ENCODE data around the gene DIPK1B.

The DIPK1B gene

DNA sequence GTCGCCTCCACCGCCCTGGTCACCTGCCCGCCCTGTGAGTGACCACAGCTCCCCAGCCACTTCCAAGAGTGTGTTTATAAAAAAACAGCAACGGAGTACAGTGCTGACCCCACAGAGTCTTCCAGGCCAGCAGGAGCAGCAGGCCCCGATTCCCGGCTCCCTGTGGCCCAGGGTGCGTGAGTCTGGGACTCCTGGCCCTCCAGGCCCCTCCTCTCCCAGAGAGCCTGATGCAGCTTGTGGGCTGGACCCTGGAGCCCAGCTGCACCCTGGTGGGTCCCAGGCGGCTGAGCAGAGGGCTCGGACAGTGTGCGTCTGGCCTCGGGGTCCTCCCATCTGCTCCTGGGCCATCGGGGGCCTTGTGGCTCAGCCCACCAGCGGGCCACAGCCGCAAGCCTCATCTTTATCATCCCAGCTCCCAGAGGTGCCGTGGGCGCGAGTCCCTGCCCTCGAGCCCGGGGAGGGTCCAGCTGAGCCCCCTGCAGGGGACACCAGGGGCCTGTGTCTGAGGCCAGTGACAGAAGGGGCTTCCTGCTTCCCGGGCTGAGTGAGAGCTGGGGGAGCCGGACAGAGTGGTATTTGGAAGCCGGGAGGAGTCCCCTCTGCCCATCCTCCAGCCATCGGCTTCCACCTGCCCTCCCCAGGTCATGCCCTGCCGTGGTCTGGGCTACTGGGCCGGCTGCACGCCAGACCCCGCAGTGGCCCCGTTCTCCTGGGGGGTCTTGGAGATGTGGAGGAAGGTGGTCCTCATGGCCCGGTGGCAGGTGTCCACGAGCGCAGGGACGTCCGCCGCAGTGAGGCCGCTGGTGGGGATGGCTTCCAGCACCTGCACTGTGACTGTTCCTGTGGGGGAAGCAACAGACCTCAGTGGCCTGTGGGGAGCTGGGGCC lies 39.0 kb upstream of the DIPK1B start:
- DNase-seq = no peak

DNA sequence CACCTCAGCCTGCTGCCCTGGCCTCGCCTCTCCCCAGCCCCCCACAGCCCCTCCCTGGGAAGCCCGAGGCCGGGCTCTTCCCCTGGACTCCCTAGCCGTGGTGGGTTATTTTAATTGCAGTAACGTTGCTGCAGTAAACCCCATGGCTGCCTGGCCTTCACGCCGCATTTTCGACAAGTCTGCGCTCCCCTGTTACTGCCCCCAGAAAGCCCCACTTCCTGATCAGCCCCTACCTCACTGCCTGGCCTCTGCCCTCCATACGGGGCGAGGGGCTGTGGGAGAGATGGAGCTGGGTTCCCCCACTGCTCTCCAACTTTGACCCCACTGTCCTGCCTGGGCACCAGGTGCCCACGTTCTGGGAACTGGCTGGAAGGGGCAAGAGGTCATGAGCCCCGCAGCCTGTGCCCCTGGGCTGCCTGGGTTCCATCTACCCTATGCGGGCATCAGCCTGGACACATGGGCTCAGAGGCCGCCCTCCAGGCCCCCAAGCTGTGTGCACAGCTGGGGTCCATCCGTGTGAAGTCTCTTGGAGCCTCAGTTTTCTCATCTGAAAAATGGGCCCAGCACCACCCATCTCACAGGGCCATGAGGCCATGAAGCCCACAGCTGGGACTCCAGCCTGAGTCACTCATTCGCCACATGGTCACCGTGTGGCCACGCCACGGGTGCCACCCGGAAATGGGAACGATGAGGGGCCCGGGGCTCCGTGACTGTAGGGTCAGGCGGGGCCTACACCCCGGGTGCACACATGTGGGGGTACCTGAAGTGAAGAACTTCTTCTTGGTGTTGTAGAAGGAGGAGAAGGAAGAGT lies 38.2 kb upstream of the DIPK1B start:
- DNase-seq = no peak

DNA sequence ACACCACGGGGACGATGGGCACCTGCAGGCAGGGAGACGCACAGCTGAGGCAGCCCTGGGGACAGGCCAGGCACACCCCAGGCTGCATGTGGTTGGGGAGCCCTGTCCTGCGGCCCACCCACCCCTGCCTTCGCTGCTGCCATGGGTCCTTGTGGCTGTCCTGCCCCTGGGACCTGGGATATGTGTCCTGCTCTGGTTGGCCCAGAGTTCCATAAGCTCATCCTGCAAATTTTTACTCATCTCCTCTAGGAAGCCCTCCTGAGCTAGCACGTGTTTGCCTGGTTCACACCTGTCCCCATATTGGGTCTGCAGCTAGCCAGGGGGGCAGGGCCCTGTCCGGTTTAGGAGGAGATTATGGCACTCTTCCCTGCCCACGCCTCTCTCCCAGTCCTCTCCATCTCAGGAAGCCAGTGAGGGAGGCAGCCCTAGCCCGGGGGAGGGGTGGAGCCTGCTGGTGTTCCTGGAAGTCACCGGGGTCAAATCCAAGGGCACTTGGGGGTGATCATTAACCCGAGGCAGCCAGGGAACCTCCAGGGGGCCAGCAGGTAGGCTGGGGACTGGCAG lies 37.5 kb upstream of the DIPK1B start:
- DNase-seq = no peak

DNA sequence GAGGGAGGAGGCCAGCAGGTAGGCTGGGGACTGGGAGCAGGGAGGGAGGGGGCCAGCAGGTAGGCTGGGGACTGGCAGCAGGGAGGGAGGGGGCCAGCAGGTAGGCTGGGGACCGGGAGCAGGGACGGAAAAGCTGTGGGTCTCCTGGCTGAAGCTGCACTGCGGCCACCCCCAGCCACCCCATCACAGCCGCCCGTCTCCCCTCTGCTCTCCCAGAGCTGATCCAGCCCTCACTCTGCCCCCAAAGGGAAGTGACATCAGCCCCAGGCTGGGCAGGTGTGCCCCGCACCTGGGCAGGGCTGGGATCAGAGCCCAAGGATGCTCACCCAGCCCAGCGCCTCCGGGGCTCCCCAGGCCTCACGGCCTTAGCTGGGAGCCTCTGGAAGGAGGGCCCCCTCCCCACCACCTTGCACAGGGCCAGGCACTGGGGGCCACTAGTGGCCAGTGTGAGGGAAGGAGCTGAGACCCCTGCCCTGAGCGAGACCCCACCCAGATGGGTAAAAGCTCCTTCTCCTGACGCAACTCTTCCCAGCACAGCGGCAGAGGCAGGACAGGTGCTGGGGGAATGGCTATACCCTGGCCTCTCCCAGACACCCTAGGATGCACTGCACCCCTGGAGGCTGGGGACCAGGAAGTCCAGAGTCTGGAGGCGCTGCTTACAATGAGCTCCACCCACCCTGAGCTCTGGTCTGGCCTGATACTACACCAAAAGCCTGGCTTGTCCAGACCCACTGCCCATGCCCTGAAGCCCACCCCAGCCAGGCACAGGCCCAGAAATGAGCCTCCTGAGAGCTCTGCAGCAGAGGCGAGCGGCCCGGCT lies 36.7 kb upstream of the DIPK1B start:
- no peak for DNase-seq

DNA sequence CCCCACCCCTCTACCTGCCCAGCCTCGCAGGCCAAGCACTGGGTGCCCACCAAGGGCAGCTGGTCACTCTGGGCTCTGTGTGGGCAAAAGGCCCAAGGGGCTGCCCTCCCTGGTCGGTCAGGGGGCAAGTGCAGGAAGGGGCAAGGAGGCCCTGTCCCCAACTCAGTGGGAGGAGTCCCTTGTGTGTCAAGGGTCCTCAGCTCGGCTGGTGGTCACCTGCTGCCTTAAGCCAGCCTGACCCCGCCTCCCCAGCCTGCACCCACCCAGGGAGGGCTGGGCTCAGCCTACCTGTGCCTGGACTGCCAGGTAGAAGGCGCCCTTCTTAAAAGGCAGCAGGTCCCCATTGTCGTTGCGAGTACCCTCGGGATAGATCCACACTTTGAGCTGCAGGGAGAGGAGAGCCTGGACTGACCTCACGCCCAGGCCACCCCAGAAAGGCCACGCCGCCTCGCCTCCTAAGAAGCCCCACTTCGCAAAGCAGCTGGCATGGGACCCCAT lies 36.0 kb upstream of the DIPK1B start:
- no peak for DNase-seq

DNA sequence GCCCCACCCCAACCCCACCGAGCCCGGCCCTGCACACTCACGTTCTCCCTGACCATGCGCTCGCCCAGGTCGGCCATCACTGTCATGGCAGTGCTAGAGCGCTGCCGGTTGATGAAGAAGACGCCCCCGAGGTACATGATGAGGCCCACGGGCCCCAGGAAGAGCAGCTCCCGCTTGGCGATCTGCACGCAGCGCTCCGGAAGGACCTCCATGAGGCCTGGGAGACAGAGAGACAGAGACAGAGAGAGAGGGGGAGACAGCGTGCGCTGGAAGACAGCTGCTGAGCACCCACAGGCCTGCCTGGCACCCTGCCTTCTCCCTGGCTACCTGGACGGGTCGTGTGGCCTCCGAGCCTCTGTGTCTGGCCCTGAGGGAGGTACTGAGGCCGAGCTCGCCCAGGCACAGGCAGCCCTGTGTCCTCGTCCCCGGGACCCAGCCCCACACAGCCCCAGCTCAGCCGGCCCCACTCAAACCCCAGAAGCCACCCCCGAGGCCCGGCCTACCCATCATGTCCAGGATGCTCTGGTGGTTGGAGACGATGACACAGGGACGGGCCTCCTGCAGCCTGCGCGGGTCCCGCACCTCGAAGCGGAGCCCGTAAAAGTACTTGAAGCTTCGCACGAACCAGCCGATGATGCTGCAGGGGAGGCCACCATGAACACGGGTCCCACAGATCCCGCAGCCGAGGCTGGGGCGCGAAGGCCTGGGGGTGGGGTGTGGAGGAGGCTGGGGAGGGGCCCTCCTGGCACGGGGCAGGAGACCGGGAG lies 35.3 kb upstream of the DIPK1B start:
- no peak for DNase-seq

DNA sequence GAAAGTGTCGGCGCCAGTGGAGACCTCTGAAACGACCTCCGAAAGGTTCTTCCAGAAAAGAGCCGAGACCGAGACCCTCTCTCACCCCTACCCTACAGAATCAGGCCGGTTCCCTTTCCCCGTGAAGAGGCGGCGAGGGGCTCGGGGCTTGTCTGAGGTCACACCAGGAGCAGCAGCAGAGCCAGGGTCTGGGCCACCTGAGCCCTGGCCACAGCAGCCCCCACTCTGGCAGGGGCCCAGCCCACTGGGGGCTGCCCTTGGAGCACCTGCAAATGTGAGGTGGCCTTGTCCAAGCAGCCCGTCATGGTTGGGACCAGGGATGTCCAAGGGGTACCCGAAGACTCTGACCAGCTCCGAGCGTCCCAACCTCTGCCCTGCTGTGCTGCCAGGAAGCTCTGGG lies 34.3 kb upstream of the DIPK1B start:
- no peak for DNase-seq

DNA sequence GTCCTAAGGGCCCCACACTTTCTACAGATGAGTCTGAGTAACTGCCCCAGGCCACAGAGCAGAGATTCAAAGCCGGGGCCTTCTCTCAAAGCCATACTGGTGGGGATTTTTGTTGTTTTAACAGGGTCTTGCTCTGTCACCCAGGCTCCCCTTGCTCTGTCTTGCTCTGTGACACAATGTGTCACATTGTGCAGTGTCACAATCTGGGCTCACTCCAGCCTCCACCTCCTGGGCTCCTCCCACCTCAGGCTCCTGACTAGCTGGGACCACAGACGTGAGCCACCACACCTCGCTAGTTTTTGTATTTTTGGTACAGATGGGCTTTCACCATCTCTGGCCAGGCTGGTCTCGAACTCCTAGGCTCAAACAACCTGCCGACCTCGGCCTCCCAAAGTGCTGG lies 33.7 kb upstream of the DIPK1B start:
- DNase-seq = no peak

DNA sequence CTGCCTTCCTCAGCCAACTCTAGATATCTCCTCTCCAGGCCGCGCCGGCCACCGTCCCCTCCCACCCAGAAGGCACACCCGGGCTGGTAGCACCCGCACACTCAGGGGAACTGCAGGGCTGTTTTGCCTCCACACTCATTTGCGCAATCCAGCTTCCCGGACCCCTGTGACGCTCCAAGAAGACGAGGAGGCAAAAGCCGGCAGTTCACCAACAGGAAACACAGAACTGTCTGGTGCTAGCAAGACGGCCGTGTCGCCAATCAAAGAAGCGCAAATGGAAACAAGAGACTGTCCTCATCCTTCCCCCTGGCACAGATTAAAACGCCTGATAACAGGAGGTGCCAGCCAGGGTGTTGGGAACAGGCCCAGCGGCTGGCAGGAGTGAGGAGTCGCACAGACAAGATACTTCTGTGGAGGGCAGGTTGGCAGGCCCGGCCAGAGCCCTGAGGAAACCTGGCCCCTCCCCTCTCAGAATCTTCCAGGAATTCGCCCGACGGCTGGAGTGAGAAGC lies 32.9 kb upstream of the DIPK1B start:
- no peak for DNase-seq

DNA sequence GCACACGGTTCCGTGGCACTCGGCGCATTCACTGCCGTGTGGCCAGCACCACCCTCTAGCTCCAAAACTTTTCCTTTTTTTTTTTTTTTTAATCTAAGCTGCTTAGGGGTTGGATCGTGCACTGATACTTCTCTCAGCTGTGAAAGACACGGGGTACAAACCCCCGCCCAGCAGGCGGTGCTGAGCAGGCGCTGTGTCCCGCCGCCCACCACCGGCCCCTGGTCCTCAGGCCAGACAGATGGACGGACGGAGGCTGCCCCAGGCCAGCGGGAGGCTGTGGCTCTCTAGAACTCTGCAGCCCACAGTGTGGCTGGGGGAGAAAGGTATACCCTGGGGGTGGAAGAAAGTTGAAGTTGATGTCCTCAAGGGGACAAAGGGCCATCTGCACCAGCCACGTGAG lies 31.3 kb upstream of the DIPK1B start:
- DNase-seq = no peak

DNA sequence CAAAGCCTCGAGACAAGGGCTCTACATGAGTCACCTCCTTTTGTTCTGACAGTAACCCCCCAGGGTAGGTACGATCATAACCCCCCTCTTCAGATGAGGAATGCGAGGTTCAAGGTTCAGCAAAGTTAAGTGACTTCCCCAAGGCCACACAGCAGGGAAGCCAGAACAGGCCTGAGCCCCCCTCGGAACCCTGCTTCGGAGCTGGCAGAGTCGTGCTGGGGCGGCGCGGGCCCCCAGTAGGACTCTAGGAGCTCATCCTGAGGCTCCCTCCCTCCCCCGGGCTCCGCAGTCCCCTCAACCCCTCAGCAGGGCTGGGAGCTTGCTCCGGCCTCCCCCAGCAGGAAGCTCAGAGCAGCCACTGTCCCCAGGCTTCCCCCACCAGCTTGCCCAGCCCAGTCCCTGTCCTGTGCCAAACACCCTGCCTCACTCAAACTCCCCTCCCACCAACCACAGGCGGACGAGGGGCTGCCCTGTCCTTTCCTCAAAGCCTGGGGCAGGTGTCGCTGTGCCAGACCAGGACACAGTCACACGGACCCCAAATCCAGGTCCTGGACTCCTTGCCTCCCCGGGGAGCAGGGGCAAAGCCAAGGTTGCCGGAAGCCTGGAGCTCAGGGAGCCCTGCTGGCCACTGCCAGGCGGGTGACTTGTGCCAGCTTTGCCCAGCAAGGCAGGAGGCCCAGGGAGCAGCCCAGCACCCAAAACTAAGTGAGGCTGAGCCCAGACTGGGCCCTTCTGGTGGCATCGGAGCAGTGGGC lies 30.2 kb upstream of the DIPK1B start:
- no peak for DNase-seq

DNA sequence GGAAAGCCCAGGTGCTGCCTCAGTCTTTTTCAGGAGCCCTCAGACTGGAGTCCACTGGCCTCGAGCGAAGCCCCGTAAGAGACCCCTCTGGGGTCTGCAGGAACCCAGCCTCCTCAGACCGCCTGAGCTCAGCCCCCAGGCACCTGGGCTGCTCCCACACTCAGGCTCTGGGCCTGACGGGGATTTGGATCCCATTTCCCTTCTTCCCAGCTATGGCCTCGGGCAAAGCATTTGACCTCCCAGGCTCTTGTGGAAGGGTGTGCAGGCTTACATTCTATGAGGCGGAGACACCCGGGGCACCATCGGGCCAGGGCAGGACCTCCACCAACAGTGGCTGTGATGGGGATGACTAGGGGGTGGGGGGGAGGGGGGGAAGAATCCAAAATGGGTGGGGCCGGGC lies 29.7 kb upstream of the DIPK1B start:
- DNase-seq = no peak

DNA sequence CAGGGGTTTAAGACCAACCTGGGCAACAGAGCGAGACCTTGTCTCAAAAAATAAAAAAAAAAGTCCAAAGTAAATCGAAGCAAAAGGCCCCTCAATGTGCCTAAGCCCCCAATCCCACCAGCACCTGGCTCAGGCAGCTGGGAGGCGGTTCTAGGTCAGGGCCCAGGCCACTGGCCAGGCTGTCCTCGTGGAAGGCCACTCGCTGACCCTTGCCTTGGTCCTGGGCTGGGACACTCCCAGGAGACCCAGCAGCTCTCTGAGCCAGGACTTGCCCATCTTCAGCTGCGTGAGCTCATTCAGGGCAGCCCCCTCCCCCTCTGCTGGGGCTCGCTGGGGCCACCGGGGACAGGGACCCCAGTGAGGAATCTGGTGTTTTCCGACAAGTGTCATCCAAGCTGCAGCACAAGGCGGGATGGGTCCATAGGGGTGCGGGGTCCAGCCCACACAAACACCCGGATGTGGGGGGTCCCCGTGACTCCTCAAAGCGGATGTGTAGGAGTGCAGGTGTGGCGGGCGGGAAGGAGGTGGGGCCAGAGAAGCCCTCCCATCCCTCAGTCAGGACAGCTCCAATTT lies 29.1 kb upstream of the DIPK1B start:
- no peak for DNase-seq

DNA sequence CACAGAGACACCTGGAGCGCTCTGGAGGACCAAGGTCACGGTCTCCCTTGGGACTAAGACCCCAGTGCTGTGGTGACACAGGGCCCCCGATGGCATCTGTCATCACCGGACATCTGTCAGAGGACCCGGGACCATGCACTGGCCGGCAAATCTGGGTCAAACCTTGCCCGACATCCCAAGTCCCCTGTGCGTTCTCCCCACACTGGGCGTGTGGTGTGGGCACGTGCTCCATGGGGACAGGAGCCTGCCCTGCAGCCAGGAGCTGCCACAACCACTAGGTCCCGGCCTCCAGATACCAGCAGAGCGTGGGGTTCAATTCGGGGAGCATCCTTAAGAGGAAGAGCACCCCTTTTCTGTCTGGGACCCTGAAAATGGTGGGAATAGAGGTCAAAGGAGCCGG lies 28.6 kb upstream of the DIPK1B start:
- no peak for DNase-seq

DNA sequence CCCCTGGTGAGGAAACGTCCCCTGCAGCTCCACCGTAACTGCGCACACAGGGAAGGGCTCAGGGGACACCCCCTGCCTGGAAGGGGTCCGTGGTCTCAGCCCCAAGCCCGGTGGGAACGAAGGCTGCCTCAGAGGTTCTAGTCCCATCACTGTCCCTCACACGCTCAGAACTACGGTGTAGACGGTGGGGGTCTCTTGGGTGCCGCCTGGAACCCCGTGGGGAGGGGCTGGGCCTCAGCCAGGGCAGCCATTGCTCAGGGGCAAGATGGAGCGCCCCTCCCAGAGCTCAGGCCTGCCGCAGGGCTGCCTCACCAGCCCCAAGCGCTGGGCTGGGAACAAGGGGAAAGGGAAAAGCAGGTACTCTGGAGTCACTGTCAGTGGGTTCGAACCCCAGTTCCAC lies 28.0 kb upstream of the DIPK1B start:
- DNase-seq = no peak

DNA sequence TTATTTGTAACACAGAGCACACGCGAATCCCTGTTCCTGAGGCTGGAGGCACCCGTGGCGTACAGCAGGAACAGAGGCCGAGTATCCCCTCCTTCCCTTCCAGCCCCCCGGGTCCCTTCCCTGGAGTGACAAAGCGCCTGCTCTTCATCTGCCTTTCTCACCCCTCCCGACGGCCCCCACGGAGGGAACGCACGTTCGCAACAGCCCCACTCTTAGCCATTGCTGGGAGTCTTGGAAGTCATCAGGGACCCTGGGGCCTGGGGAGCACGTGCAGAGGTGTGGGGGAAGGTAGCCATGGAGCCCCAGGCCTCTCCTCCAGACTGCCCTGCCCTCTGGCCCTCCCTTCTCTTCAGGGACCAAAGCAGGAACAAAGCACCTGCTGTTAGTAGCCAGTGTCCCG lies 27.6 kb upstream of the DIPK1B start:
- DNase-seq = no peak

DNA sequence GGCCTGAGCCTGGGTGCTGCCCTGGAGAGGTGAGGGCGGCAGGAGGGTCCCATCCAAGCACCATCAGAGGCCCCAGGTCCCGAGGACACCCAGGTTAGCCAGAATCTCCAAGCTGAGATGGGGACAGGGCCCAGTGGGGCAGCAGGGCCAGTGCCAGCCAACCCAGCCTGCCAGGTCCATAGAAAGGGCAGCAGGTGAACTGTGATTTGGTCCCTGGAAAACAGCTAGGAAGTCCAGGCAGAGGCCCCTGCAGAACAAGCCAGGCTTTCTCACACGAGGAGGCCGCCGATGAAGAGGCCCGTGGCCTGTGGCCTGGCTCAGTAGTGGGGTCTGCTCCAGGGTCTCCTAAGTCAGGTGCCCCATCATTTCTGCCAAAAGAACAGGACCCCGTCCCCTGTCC lies 27.2 kb upstream of the DIPK1B start:
- DNase-seq = no peak

DNA sequence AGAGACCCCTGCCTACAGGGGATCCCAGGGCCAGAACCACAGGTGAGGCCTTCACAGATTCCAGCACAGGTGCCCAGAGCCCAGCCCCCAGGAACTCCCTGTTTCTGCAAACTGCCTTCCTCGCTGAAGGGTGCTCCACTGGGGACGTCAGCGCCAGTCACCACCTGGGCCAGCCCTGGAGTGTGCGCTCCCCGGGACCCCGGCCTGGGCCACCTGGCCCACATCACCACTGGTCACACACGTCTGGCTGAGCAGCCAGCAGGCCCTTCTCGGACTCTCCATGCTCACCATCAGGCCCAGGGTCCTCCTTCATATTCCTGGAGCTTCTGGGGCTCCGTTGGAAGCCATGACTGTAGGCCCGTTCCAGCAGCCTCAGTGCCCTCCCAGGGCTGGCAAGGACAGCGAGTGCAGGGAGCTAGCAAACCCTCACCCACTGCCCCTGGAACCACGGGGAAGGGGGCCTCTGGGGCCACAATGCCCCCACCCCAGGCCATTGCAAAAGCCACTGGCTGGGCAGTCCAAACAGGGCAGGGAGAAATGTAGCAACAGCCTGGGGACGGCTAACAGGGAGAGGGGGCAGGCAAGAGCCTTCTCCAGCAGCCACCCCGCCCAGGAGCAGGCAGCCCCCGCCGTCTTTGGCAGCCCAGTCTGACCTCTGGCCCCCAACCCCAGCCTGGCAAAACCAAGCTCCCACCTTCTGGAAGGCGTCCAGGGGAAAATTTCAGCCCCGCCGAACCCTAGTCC lies 26.4 kb upstream of the DIPK1B start:
- no peak for DNase-seq

DNA sequence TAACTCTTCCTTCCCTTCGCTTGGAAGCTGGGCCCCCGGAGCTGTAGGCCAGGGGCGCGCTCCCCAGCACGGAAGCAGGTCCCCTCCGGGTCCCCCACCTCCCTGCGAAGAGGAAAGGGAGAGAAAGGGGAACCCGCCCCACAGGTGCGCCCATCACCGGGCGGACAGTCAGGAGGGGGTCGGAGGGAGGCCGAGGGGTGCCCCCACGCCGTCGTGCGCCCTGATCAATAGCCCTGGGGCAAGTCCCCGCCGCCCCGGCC lies 25.9 kb upstream of the DIPK1B start:
- DNase-seq = no peak
